GM21360 (cell line): ENCODE results near the gene TMEM17.

Experiments used
- ATAC-seq: cut with Tn5 transposase; IDR thresholded peaks from one replicate; pipeline ENCODE4 v1.9.1; 2021; ENCODE audit warnings: mild to moderate bottlenecking, moderate library complexity; ENCODE audit not compliant: unreplicated experiment

TMEM17 gene

DNA sequence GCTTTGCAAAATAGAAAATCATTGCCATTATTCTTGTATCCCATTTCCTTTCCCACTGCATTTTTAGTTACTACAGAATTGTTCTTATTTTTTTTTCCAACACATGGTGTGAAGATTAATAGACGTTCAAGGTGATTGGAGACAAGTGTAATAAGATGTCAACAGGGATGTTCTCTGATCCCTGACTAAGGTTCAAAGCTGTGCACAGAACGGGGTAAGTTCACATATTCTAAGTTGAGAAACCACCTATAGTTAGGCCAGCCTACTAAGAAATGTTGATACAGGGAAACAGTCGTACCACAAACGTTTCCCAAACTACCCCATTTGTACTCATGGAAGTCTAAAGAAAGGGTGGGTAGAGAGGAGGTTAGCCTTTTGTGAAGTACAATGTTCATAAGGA lies 6.4 kb upstream of the TMEM17 start:
- ATAC-seq: no peak

DNA sequence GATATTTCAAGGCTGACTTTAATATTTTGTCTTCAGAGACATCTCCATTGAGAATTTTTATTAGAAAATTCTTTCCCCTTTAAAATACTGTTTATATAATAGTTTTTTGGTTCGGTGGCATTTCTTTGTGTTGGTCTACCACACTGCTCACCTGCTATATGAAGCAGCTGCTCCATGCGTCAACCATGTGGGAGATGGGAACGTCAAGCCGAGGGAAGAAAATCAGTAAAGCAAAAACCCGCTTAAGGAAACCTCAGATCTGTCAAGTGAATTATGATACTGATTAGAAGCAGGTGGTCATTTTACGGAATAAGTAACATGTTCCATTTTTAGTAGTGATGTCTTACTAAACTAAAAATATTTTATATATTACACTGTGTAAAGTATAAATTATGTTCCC lies 5.6 kb upstream of the TMEM17 start:
- no peak for ATAC-seq

DNA sequence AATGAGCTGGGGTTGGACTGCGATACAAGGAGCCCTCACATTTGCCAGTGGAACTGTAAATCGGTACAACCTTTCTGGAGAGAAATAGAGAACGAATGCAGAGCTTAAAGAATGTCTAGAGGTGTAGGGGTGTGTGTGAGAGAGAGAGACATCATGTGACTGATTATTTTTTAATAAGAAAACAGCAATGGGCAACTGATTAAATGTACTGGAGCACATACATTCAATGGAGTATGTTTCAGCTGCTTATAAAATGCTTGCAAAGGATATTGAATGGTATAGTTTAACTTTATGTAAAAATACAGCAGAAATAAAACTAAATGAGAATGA lies 391 bp upstream of the TMEM17 start:
- ATAC-seq: peak; percentile 32

DNA sequence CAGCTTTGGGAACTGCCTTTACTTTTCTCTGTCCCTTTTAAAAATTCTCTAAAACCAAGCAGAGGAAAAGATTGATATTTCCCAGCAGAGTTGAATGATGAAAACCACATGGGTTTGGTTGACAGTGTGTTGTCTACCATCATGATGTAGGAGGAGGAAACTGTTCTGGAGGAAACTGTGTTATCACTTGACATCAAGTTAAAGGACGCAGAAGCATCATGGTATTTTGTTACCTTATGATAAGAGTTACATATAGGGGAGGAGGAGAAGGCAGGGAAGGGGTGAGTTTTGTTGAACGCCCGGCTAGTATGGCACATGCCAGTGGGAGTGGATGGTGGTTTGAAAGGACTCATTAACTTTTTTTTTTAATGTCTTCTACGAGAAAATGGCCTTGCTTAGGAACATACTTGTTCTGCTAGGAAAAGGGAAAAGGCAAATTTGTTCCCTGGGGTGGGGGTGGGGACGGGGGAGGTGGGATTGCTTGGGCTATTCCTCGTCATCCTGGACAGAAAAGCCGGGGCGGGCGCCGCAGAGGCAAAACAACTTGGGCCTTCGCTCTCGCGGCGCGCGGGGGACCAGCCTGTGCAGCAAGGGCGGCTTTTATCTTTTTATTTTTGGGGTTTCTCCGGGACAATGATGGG lies 766 bp downstream of the TMEM17 start:
- ATAC-seq: no peak

DNA sequence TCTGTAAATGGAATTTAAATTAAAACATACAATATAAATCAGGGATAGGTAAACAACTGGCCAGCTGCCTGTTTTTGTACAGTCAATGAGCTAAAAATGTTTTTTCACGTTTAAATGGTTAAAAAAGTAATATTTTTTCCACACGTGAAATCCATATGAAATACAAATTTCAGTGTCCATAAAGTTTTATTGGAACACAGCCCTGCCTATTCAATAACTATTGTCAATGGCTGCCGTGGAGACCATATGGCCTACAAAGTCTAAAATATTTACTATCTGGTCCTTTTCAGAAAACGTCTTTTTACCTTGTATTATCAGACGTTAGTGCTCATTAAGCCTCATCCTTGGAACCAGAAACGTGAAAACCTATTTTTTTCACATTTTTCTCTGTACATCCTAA lies 1.3 kb downstream of the TMEM17 start:
- no peak for ATAC-seq

DNA sequence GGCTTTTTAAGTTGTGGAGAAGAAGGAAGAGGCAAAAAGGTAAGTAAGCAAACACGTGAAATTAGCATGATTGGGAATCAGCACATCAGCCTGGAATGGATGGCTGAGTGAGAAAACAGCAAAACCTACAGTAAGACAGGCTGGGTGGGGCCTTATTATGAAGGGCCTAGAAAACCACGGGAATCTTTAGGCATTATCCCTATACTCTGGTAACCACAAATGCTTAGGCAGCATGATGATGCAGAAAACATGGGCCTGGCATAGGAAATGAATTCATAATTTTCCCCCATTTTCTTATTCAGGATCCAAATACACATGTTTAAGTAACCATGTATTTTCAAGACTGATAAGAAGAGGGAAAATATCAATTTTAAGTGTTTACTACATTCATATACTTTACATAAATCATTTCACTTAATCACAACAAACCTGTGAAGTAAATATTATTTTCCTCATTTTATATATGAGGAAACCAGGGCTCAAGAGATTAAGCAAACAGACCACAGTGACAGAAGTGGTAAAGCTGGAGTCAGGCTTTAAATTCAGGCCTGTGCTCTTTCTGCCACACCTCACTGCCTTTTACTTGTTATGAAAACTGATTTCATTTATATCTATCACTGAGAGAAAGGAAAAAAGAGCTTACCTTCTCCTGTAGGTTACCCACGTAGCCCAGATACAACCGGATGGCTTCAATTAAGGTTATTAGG lies 4.0 kb downstream of the TMEM17 start:
- ATAC-seq: no peak

DNA sequence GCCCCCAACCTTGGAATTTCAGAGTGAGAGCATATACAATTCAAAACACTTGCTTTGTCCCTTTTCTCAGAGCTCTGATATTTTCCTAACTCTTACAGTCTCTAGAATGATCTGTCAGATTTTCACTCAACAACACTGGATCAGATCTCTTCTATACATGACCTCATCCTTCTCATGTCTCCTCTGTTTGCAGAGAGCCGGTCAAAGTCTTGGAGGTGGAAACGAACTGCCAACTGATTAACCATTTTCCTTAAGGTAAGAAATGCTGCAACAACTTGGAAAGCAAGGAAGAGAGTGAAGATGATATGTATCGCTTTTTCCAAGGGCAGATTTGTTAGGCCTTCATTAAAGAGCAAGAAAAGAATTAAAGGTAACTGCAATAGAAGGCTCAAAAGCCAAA lies 4.9 kb downstream of the TMEM17 start:
- ATAC-seq: no peak

DNA sequence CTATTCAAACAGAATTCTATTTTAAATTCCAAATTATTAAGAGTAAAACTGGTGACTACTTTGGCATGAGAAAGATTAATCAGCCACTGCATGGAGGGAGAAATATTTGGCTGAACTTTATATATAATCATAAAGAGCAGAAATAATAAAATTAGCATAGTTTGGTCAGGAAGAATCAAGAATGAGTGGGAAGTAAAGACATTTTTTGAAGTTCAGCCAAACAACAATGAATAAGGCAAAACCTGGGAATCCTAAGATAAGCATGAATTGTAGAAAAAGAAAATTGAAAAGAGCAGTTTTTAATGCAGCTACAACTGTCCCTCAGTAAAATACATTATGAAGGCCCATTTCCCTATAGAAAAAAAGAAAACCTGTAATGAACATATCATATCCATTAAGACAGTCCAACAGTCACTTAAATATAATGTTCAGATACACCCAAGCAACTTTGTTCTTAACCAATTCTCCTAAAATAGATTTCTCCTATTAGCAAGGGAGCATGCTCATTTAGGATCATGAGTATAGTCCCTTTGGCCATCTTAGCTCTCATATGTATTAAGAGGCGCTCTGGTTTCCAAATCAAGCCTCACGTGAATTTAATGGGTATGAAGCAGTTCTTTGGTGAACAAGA lies 6.5 kb downstream of the TMEM17 start:
- no peak for ATAC-seq

DNA sequence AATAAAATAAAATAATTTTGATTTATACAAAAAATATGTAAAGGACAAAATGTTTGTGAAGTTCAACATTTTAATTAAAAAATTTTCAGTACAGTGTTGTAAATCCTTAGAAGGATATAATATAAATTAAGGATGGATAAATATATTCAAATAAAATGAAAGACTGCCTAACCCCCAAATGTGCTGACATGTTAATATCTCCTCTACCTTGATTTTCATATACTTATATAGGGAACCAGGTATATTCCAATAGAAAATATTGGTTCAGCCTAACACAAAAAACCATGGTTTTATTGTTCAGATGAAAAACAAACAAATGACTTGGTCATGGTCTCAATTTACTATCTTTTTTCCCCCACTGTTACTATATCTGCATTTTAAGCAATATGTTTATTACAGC lies 7.3 kb downstream of the TMEM17 start:
- ATAC-seq: no peak

DNA sequence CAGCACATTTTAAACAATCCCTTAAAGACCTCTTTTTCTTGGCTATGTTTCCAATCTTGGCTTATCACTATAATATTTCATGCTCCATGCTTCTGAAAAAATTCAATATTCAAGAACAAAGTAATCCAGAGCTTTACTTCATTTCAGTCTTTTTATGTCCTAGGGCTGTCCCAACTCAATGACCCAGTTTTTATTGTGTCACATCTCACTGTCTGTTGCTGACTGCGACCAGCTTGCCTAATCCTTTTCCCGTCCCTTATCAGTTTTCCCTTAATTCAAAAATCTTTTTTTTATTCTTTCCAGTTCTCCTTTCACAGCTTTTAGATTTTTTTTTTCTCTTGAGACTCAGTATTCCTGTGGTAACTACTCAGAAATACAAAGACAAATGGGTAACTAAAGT lies 10.2 kb downstream of the TMEM17 start:
- ATAC-seq: no peak

DNA sequence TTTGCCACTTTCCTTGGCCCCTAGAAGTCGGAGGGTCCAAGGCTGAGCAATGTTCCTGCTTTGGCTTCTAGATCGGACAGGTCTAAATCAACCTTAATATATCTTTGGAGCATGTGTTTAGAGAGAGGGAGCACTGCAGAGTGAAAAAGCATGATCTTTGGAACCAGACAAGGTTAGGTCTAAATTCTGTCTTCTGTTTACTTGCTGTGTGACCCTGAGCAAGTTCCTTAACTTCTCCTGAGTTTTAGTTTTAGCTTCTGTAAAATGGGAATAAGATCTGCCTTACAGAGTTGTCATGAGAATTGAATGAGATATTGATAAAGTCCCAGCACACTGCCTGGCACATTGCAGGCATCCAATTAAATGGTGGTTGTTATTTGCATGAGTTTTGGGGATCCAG lies 13.9 kb downstream of the TMEM17 start:
- ATAC-seq: no peak

DNA sequence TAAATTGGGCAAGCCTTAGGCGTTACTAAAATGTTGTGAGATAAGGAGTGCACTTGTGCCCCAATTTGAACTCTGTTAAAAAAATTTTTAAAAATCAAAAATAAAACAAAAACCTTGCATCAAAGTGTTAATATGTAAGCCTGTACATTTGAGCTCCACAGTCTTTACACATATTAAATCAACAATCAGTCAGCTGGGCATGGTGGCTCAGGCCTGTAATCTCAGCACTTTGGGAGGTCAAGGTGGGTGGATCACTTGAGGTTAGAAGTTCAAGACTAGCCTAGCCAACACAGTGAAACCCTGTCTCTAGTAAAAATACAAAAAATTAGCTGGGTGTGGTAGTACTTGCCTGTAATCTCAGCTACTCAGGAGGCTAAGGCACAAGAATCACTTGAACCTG lies 16.3 kb downstream of the TMEM17 start:
- ATAC-seq: no peak

DNA sequence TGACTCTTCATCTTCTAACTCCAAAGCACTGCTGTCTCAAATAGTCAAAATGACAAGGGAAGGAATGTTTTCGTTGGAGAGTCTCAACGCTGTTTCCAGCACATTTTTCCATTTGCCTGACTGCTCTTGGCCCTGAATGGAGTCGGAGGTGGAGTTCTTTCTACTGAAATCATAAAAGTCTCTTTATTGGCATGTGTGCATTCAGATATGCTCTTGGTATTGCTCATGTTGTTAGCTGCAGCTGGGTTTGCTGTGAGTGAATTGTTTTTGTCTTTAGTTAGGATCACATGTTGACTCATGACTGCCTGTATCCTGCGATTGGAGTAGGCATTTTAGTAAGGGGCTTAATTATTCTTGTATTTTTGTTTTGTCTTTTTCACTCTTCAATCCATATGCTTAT lies 16.8 kb downstream of the TMEM17 start:
- no peak for ATAC-seq

DNA sequence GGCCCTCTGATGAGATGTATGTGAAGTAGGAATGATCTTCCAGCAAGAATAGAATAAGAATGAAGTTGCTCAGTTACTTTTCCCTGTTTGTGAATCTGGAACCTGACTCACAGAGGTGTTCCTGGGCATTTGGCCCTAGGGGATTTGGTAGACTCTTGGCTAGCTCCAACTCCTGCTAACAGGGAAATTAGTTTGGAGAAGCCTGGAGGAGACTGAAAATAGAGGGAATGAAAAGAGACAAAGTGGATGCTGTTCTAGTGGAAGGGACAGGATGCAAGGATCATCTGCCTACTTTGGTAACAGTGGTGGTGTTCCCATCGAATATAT lies 19.6 kb downstream of the TMEM17 start:
- no peak for ATAC-seq

DNA sequence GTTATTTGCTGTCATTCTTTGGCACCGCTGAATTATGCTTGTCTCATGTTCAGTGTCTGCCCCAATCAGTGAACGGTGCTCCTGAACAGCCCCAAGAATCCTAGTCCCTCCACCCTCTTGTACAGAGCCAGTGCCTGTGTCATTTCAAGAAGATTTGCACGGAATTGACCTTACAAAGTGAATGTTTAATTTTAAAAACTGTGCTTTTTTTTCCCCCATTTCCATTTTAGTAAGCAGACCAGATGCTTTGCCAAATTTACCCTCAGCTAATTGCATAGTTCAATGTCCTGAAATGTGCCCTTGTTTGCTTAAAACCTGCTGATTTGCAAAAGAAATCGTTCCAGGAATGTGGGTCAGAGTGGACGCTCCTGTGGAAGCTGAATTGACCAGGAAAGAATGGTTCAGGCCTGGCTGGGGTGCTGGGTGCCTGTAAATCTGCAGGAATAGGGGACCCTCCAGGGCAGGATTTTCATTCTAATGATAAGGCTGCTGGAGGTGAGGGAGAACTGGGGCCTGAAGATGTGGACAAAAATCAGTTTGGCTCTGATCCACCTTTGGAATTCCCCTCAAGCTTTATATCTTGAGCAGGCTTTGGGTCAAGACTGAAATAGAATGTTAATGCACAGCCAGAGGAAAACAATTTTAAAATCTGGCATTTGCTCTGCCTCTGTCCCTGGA lies 20.1 kb downstream of the TMEM17 start:
- ATAC-seq: no peak

DNA sequence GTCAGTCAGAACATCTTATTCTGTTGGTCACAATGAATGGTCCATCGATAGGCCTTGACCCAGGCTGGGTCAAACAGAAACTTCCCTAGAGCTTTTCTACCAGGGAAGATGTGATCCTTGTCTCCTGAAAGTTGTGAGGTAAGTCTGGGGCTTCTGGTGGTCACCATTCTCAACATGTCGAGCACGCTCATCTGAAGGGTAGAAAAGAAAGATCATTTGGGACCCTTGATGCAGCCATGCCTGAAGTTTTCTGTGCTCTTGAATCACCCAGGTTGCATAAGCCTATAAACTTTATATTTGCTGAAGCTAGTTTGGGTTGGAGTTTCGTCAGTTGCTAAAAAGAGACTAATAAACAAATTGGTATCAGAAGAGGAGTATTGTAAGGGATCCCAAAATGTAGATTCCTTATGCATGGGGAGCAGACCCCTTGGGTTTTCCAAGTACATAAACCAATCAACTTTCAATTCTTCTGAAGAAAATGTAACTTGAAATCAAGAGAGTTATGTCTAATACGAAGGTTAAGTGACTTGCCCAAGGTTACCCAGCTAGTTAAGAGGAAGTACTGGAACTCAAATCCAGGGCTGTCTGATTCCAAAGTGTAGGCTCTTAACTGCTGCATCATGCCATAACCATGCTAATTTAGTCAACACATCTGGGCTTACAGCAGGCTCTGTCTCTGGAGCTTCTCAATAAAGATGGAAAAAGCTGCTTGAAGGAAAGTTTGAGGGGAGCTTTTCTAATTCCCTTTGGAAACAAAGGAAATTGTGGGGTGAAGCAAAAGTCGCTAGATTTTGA lies 23.2 kb downstream of the TMEM17 start:
- ATAC-seq: no peak

DNA sequence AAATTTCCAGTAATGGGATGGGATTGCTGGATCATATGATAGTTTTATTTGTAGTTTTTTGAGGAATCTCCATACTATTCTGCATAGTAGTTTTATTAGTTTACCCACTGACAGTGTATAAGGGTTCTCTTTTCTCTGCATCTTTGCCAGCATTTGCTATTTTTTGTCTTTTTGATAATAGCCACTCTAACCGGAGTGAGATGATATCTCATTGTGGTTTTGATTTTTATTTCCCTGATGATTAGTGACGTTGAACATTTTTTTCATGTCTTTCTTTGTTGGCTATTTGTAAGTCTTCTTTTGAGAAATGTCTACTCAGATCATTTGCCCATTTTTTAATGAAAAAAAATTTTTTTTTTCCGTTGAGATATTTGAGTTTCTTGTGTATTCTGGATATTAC lies 26.1 kb downstream of the TMEM17 start:
- ATAC-seq: no peak

DNA sequence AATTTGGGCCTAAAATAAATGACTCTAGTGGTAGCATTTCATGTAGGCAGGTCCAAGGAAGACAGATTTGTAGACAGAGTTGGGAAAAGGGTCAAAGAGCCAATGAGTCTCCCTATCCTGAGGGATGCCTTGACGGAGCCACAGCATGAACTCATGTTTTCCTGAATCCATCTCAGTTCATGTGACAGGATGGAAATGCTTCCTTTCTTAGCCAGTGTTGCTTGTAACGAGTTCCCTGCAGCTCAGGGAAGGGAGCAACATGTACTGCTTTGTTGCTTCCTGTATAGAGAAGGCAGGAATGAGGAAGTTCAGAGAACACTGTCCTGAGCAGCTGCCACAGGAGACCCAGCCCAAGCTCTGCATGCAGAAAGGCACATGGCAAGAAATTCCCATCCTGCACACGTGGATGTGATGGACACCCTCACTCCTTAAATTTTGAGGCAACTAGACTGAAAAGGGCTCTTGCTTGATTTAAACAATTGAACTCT lies 27.9 kb downstream of the TMEM17 start:
- ATAC-seq: no peak

DNA sequence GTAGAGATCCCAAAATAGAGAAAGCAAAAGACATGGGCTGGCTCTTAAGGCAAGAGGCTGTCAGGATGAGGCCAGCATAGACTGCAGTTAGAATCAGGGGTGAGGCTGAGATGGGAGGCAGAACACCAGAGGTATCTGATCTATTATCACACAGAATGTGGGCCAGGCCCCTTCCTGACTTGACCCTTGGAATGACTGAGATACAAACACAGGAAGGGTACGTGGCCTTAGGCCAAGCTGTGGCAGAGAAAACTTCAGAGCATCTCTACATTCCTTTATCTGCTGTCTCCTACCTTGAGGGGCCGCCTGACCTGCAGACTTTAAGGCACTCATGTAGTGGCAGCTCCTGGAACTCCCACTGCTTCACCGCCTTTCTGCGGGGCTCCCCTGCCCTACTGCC lies 28.4 kb downstream of the TMEM17 start:
- no peak for ATAC-seq

DNA sequence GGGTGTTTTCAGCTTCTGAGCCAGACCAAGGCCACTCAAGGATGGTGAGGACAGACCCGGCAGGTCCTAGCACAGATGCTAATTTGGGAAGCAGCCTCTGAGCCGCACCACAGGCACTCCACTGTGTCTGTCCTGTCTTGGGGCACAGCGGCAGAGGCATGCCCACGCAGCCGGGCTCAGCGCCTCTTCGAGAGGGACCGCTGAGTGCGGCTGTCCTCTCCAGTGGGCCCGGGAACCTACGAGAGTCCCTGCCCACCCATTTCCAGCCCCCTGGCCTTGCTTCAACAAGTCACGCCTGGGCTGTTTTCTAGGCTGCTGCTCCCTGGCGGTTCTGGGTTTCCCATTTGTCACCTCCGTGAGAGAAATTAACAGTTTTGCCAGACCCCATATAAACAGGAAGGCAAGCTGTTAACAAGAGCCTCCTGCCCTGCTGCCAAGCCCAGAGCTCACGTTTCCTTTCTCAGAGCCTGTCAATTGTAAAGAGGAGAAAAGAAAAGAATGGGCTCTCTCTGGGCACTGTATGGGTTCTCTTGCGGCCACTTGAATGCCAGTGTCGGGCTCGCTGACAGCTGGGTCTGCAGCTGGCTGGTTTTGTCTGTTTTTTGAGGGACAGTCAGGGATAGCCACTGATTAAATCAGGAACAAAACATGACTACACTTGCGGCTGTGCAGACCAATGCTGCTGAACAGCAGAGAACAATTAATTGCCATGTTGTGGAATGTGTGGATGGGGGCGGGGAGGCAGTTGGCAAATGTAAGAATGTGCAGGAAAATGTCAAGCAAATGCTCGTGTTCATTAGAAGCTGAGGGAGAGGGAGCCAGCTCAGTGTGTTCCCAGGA lies 30.6 kb downstream of the TMEM17 start:
- ATAC-seq: no peak
